ENCODE data around the gene C1orf159. TPM values are rescaled to one million over a fixed set of nuclear protein-coding genes. Genes with fewer than 3 reads are reported as not detected.

C1orf159 gene
- total and polyA plus RNA-seq, 2 experiments from 2014 or later = 21.7 to 36.2 TPM

DNA sequence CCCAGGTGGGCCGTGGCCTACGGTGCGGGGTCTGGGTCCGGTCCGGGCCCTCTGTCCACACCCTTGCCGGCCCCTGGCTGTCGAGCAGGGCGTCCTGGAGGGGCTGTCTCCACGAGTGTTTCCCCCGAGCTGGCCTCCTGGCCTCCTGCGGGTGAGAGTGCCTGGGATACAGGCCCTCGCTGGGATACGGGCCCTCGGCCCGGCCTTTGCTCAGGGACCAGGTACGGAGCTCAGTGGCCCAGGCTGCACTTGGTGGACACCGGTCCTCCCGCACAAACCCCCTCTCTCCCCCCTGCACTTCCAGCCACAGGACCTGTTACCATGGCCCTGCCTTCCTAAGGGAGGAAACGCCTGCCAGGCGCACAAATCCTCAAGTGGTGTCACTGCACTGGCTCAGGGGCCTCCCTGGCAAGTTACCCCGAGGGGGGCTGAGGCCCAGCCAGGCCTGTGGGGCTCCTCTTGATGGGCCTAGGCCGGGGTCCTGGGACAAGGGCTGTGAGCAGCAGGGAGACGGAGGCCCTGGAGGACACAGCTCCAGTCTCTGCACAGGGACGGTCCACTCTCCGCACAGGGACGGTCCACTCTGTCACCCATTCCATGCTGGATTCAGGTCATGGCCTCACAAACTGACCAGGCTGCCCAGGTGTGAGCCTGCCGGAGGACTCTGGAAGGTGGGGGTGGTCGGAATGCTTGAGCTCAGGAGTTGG is 23.6 kb downstream of the C1orf159 start:
- TF ChIP-seq, protein P1, sequence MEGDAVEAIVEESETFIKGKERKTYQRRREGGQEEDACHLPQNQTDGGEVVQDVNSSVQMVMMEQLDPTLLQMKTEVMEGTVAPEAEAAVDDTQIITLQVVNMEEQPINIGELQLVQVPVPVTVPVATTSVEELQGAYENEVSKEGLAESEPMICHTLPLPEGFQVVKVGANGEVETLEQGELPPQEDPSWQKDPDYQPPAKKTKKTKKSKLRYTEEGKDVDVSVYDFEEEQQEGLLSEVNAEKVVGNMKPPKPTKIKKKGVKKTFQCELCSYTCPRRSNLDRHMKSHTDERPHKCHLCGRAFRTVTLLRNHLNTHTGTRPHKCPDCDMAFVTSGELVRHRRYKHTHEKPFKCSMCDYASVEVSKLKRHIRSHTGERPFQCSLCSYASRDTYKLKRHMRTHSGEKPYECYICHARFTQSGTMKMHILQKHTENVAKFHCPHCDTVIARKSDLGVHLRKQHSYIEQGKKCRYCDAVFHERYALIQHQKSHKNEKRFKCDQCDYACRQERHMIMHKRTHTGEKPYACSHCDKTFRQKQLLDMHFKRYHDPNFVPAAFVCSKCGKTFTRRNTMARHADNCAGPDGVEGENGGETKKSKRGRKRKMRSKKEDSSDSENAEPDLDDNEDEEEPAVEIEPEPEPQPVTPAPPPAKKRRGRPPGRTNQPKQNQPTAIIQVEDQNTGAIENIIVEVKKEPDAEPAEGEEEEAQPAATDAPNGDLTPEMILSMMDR (IDR thresholded peaks at IDR 0.05; ENCODE audit: low read depth, low read length) = no peak
- H3K4me3 ChIP-seq = no peak overlapping the region
- H3K36me3 ChIP-seq = no peaks in the 10 kb centered on the region
- no peaks in the 10 kb centered on the region for H3K27me3 ChIP-seq
- no peak for DNase-seq (ENCODE audit: low read depth in 1 of 2, low spot score in 1 of 2)
- no peaks in the 10 kb centered on the region for H3K9me3 ChIP-seq (ENCODE audit: low read depth)
- H3K27ac ChIP-seq = no peak overlapping the region
- no peaks in the 10 kb centered on the region for H3K4me1 ChIP-seq (ENCODE audit: low read depth)

DNA sequence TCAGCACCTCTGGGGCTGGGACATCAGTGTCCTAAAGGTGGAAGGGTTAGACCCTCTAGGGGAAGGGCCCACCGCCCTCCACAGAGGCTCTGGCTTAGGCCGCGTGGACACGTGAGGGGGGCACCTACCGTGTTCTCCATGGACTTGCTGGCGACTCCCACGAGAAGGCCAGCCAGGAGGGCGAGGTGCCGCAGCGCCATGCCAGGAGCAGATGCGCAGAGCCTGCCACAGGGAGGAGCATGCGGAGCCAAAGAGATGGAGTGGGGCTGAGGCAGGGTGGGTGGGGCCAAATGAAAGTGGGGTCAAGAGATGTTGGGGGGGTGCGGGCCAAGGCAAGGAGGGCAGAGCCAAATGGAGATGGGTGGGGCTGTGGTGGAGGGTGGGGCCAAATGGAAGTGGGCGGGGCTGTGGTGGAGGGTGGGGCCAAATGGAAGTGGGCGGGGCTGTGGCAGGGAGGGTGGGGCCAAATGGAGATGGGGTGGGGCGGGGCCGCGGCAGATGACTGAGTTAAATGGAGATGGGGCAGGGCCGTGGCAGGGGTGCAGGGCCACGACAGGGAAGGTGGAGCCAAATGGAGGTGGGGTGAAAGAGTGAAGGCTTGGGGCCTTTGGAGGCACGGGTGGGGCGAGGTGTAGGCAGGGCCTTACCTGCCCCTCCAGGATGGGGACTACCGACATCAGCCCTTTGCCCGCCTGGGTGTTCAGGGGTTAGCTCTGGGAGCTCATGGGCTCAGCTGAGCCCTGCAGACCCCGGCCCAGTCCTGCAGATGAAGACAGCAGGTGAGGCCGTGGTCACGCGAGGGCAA is 24.3 kb downstream of the C1orf159 start:
- Histone ChIP-seq H3K4me3 (no peak overlapping the region), H3K4me1 (ENCODE audit: low read depth) (no peaks in the 10 kb centered on the region), H3K27ac (no peak overlapping the region), H3K36me3 (no peaks in the 10 kb centered on the region), H3K27me3 (no peaks in the 10 kb centered on the region), H3K9me3 (ENCODE audit: low read depth) (no peaks in the 10 kb centered on the region)
- no peak for DNase-seq (ENCODE audit: low read depth in 1 of 2, low spot score in 1 of 2)
- TF ChIP-seq, protein P1 (IDR thresholded peaks at IDR 0.05; ENCODE audit: low read depth, low read length) = no peak

DNA sequence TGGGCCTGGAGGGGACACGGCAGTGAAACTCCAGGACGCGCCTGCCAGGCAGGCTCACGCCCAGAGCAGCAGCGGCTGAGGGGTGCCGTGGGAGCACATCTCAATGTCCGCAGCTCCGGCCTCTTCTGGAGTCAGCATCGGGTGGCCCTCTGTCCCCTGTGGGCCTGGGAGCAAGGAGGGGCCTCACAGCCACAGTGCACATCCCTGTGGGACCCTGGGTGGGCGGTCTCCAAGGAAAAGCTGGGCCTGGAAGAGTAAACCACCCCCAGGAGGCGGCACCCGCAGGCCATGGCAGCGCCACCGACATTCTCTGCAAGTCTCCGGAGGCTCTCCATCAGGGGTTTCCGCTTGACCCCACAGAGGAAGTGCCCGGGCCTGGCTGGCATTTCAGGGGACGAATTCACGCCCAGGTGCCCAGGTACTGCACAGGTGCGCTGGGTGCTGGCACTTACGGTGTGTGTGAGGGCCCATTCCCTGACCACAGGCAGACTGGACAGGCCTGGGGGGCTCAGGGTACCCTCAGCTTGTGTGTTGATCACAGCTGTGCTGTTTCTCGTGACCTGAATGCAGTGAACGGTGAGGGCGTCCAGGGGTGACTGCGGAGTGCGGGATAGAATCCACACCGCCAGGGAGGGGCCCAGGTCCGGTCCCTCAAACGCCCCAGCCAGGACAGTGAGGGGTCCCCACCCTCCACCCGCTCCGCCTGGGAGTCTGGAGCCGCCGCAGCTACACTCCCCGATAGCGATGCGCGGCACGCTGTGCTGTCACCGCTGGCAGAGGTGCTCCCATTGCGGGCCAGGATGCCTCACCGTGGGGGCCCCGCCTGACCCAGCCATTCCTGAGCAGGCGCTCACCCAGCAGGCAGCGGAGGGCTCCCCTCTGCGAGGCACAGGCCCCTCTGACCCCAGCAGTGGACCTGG is 25.2 kb downstream of the C1orf159 start:
- H3K4me1 ChIP-seq (ENCODE audit: low read depth) = no peaks in the 10 kb centered on the region
- no peaks in the 10 kb centered on the region for H3K36me3 ChIP-seq
- no peak overlapping the region for H3K27ac ChIP-seq
- no peaks in the 10 kb centered on the region for H3K9me3 ChIP-seq (ENCODE audit: low read depth)
- H3K27me3 ChIP-seq = no peaks in the 10 kb centered on the region
- TF ChIP-seq, protein P1 (IDR thresholded peaks at IDR 0.05; ENCODE audit: low read depth, low read length) = no peak
- DNase-seq (ENCODE audit: low read depth in 1 of 2, low spot score in 1 of 2) = no peak
- no peak overlapping the region for H3K4me3 ChIP-seq

DNA sequence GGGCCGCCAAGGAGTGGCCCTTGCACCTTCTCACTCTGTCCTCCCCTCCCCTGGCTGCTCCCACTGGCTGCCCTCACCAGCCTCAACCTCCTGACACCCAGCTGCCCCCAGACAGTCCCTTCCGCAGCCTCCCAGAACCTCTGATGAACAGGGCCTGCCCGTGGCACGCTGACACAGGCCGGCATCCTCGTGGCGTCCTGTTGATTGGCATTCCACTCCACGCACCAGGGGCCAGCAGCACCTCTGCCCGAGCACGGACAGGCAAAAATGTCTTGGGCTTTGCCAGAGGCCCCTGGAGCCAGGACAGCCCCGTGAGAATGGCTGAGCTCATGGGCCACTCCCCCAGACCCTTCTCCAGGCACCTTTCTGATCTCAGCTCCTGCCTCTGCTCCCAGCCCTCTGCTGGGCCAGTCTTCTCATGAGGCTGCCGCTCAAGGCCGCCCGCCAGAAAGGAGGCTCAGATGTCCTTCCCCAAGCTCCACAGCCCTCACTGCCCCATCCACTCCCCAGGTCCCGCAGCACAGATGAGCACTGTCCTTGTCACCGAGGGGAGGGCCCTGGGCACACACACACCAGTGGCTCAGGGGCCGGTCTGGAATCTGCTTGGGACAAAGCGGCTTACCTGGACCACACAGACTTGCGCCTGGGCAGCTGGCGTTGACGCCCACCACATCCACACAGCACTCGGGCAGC is 26.0 kb downstream of the C1orf159 start:
- Histone ChIP-seq H3K9me3 (ENCODE audit: low read depth) (no peaks in the 10 kb centered on the region), H3K36me3 (no peaks in the 10 kb centered on the region), H3K4me3 (no peak overlapping the region), H3K27me3 (no peaks in the 10 kb centered on the region), H3K4me1 (ENCODE audit: low read depth) (no peaks in the 10 kb centered on the region), H3K27ac (no peak overlapping the region)
- TF ChIP-seq, protein P1 (IDR thresholded peaks at IDR 0.05; ENCODE audit: low read depth, low read length) = no peak
- no peak for DNase-seq (ENCODE audit: low read depth in 1 of 2, low spot score in 1 of 2)
